ENCODE data around the gene ATF2. TPM values are rescaled to one million over a fixed set of nuclear protein-coding genes. Genes with fewer than 3 reads are reported as not detected.

Gene ATF2
- total and polyA plus RNA-seq, 2 of the 8 experiments (the other 6 are each of a cell fraction or from before 2014, with no cell fraction given), result 31.2 to 46.5 TPM

GRCh38 chr2:175137793-175138192 is 30.2 kb downstream of the ATF2 start:
- H4K8ac ChIP-seq (ENCODE audit: extremely low read depth, insufficient read depth, low read length), result no peak overlapping the region
- no peak overlapping the region for H3K4ac ChIP-seq (replicated peaks; ENCODE audit: insufficient read length, low read depth, low read length)
- H3K23ac ChIP-seq (ENCODE audit: insufficient read length), result no peak overlapping the region
- H2AK5ac ChIP-seq (ENCODE audit: low read depth, low read length), result no peak overlapping the region
- no peak overlapping the region for H3K14ac ChIP-seq (ENCODE audit: insufficient read length)
- H3K27me3 ChIP-seq (replicated peaks in 1 of 4; ENCODE audit: control insufficient read depth in 3 of 4, extremely low read depth in 1 of 4, insufficient read depth in 3 of 4, low read length in 3 of 4), result no peaks in the 10 kb centered on the region
- CTCF ChIA-PET (ENCODE audit: partially characterized antibody), result interaction anchor here (0.7 to 1.6 kb wide), 6 partner anchors 15 to 67 kb away, joined by 3 to 5 read pairs (median 3); no protein-coding TSS in a partner anchor
- POLR2A ChIA-PET (ENCODE audit: partially characterized antibody), result interaction anchor here (0.9 to 1.1 kb wide), 2 partner anchors 31 to 47 kb away, joined by 3 read pairs; no protein-coding TSS in a partner anchor
- H3K4me2 ChIP-seq (ENCODE audit: insufficient read depth in 1 of 2, low read depth in 2 of 2, low read length in 2 of 2), result no peak overlapping the region
- H2BK5ac ChIP-seq (ENCODE audit: low read depth, low read length), result no peak overlapping the region
- no peak overlapping the region for H3K27ac ChIP-seq (ENCODE audit: low read depth, low read length)
- no peaks in the 10 kb centered on the region; the same call in 1 of the 2 replicates for H3K23me2 ChIP-seq (ENCODE audit: low read depth, low read length)
- peaks cover 0 to 59% of the 10 kb centered on the region in 2 experiments; a peak in 2 of 4 replicates for H3K79me2 ChIP-seq (ENCODE audit: control insufficient read depth in 1 of 2, insufficient read depth in 2 of 2, low read length in 2 of 2)
- H3K4me1 ChIP-seq (replicated peaks in 1 of 4; ENCODE audit: control insufficient read depth in 3 of 4, insufficient read depth in 4 of 4, low read length in 3 of 4), result no peaks in the 10 kb centered on the region; a peak in 1 of 7 replicates
- no peak overlapping the region for H2BK12ac ChIP-seq (ENCODE audit: low read depth, low read length)
- DNase-seq (ENCODE audit: low read depth in 1 of 2, low spot score in 2 of 2) (no peak), FAIRE-seq (no peak)
- H3K9ac ChIP-seq (replicated peaks in 1 of 4; ENCODE audit: extremely low read depth in 1 of 4, low read depth in 3 of 4, low read length in 3 of 4), result no peak overlapping the region
- H4K5ac ChIP-seq (ENCODE audit: insufficient read length, low read depth, low read length), result no peak overlapping the region
- H3K9me3 ChIP-seq (ENCODE audit: insufficient read depth in 2 of 2, low read depth in 1 of 2, low read length in 1 of 2), result no peaks in the 10 kb centered on the region
- H3K79me1 ChIP-seq (ENCODE audit: low read depth, low read length), result no peaks in the 10 kb centered on the region
- H4K20me1 ChIP-seq (replicated peaks in 1 of 2; ENCODE audit: control insufficient read depth in 1 of 2, insufficient read depth in 2 of 2, low read length in 2 of 2), result no peaks in the 10 kb centered on the region
- no peak overlapping the region for H2BK20ac ChIP-seq (ENCODE audit: low read length)
- no peak overlapping the region for H2BK120ac ChIP-seq (replicated peaks; ENCODE audit: low read depth, low read length)
- WGBS, 2 experiments (ENCODE audit: extremely low coverage in 1 of 2, insufficient coverage in 1 of 2, insufficient read length in 1 of 2, insufficient replicate concordance in 2 of 2, low coverage in 1 of 2, low lambda C conversion rate in 2 of 2, missing lambda C conversion rate in 1 of 2), result 94% methylated on average over 2 of the region's 2 CpGs; no CpG with 5 or more reads in 1 of the 2 experiments
- H4K91ac ChIP-seq (replicated peaks; ENCODE audit: insufficient read length, low read length), result no peak overlapping the region
- no peak overlapping the region for H2AFZ ChIP-seq (ENCODE audit: low read length)
- no peak overlapping the region for H3K56ac ChIP-seq (replicated peaks; ENCODE audit: insufficient read length, low read depth, low read length)
- H3K4me3 ChIP-seq (ENCODE audit: extremely low read depth in 1 of 4, insufficient read depth in 2 of 4, low read depth in 3 of 4, low read length in 4 of 4), result no peak overlapping the region
- H3K36me3 ChIP-seq (ENCODE audit: control insufficient read depth in 2 of 4, insufficient read depth in 4 of 4, low read length in 3 of 4), result peaks cover 0 to 19% (median 0%) of the 10 kb centered on the region in 4 experiments; a peak in 2 of 8 replicates
- no peak overlapping the region for H2BK15ac ChIP-seq (ENCODE audit: low read length)
- H3K18ac ChIP-seq (ENCODE audit: extremely low read depth, low read length), result no peak overlapping the region
- TF ChIP-seq SAP30 (IDR thresholded peaks at IDR 0.05; ENCODE audit: insufficient read depth, insufficient replicate concordance, low read length) (no peak), RBBP5 (IDR thresholded peaks at IDR 0.05; ENCODE audit: borderline replicate concordance, low read depth, low read length) (no peak), ZNF274 (IDR thresholded peaks at IDR 0.05; ENCODE audit: borderline replicate concordance, extremely low read depth, low read length) (no peak), CTBP2 (IDR thresholded peaks at IDR 0.05; ENCODE audit: borderline replicate concordance, insufficient read depth, insufficient read length, low read length) (no peak), YY1 (IDR thresholded peaks at IDR 0.05; ENCODE audit: low read depth, low read length) (no peak), TBP (IDR thresholded peaks at IDR 0.05; ENCODE audit: low read depth, low read length) (no peak), TAF1 (IDR thresholded peaks at IDR 0.05; ENCODE audit: low read depth, low read length) (no peak), SUZ12 (IDR thresholded peaks at IDR 0.05; ENCODE audit: low read length) (no peak), EGR1 (IDR thresholded peaks at IDR 0.05; ENCODE audit: borderline replicate concordance, low read depth, low read length) (no peak), KDM5A (IDR thresholded peaks at IDR 0.05; ENCODE audit: low read length) (no peak), RNF2 (IDR thresholded peaks at IDR 0.05; ENCODE audit: borderline replicate concordance, low read depth, low read length, missing control alignments, poor library complexity, severe bottlenecking) (no peak), POU5F1 (IDR thresholded peaks at IDR 0.05; ENCODE audit: low read depth, low read length) (no peak), KDM1A (IDR thresholded peaks at IDR 0.05; ENCODE audit: borderline replicate concordance, low read length) (no peak), GABPA (IDR thresholded peaks at IDR 0.05; ENCODE audit: borderline replicate concordance, insufficient read depth, low read length) (no peak)
